Large intestine (tissue), 3 donors: ENCODE results near the gene LEFTY2. TPM values are rescaled to one million over a fixed set of nuclear protein-coding genes. Genes with fewer than 3 reads are reported as not detected.
A peak's percentile ranks its signal among the peaks of the same experiment; 100 is the strongest.
"Not testable (repeated sequence)": the region's sequence is repeated elsewhere in the genome, so short reads cannot be mapped to it uniquely, and the experiment has no call there.

Experiments used
- DNase-seq, 2 donors: peaks; one replicate each; pipeline versions ENCODE4 v3.0.0 to v3.0.0-alpha.2; 2013
- H3K27ac ChIP-seq: one replicate; pipeline ENCODE4 v1.5.1; 2013; ENCODE audit warnings: low read length
- H3K27me3 ChIP-seq: 2 replicates; pipeline ENCODE4 v1.6.1; 2013; ENCODE audit warnings: low read length; ENCODE audit not compliant: control insufficient read depth, insufficient read depth
- H3K36me3 ChIP-seq: 2 replicates; pipeline ENCODE4 v1.6.1; 2013; ENCODE audit warnings: low read length; ENCODE audit not compliant: control insufficient read depth, insufficient read depth
- H3K4me1 ChIP-seq: one replicate; pipeline ENCODE4 v1.6.1; 2013; ENCODE audit warnings: low read length; ENCODE audit not compliant: control insufficient read depth, insufficient read depth
- H3K4me3 ChIP-seq: one replicate; pipeline ENCODE4 v1.5.1; 2013; ENCODE audit warnings: low read length
- H3K9me3 ChIP-seq: one replicate; pipeline ENCODE4 v1.6.1; 2013; ENCODE audit warnings: mild to moderate bottlenecking, low read depth, low read length, moderate library complexity; ENCODE audit not compliant: control insufficient read depth
- WGBS: methylation state at CpG from one replicate; pipeline ENCODE4 v1.1.5; 2013; ENCODE audit warnings: low lambda C conversion rate; ENCODE audit not compliant: insufficient coverage; 5-methylcytosine and 5-hydroxymethylcytosine counted together
- polyA plus RNA-seq: library from polyadenylated mRNA; unstranded; fragments of 120-200 nt; gene quantifications from one replicate; pipeline ENCODE4 v1.2.1, GENCODE V29; 2013

LEFTY2 gene
- polyA plus RNA-seq, 1 donor, result 0.25 TPM

DNA sequence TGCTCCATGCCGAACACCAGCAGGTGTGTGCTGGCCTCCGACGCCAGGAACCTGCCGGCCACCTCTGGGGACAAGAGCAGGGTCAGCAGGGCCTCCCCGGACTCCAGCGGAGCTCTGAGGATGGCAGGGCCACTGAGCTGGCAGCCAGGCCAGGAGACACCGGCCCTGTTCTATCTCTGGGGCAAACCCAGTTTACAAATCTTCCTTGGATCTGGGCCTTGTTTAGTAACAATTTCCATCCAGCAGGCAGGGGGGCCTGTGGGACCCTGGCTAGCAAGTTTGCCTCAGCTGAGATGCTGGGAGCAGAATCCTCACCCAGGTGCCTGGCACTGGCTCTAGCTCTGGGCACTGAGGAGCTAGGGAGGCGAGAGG lies 1.1 kb downstream of the LEFTY2 start:
- not testable (repeated sequence) for H3K27me3 ChIP-seq, H3K9me3 ChIP-seq, DNase-seq, H3K4me3 ChIP-seq, H3K4me1 ChIP-seq, H3K27ac ChIP-seq, H3K36me3 ChIP-seq
- no CpG with 5 or more reads among the region's 8 CpGs for WGBS

DNA sequence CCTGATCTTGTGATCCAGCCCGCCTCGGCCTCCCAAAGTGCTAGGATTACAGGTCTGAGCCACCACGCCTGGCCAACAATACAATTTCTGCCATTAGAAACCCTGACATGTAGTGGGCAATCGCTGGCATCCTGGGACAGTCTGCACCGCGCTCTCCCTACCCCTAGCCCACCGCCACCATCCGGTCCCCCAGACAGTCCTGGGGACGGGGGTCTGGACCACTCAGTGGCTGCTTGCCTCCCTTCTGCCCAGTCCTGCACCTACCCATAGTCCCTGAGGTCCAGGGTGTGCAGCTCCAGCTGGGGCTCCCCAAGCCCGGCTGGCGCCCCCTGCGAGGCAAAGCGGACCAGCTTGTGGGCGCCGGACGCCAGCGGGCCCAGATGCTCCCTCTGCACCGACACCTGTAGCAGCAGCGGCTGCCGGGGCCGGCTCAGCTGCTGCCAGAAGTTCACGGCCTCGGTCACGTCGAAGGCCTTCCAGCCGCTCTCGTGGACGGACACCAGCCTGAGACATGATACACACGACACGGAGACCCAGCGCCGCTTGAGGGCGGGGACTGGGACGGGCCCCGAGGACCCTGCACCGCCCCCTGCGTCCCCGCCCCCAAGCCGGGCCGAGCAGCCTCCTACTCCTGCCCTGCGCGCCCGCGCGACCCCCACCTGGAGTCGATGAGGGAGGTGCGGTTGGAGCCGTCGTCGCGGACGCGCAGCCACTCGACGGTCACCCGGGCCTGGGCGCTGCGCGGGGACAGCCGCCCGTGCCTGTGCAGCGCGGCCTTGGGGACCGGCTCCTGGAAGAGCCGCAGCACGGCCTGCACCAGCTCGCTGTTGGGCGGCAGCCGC lies 1.7 kb downstream of the LEFTY2 start:
- not testable (repeated sequence) for H3K4me3 ChIP-seq, H3K9me3 ChIP-seq, H3K36me3 ChIP-seq, H3K27ac ChIP-seq, H3K4me1 ChIP-seq, H3K27me3 ChIP-seq
- DNase-seq, result peak in 1 of 2 donors; percentile 43
- no CpG with 5 or more reads among the region's 69 CpGs for WGBS

DNA sequence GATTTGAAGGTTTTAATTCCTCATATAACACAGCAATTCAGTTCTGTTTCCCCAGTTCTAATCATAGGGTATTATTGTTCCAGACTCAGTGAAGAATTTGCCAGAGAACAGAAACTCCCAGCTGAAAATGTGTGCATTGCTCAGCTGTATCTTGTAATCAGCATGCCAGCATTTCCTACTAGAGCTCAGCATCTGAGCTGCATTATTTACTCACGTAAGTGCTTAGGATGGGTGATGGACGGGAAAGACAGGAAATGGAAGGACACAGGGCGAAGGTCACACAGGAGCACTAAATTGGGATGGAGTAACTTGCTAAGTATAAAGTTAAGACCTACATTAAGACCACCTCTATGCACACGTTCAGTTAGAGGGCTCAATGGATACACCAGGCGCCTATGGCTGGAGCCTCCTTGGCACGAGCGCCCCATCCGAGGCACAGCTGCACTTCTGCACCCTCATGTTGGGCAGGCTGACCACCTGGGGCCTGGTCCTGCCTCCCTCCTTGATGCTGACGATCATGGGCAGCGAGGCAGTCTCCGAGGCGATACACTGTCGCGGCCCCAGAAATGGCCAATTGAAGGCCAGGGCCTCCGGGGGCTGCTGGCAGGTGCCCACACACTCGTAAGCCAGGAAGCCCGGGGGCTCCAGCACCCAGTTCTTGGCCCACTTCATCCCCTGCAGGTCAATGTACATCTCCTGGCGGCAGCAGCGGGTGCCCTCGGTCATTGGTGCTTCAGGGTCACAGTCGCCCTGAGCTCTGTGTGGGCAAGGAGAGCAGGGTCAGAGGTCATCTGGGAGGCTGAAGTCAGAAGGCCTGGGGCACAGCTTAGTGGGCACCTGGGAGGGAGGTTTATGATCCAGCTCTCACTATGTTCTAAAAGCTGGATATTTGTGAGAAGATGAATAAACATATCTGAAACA lies 3.7 kb downstream of the LEFTY2 start:
- H3K4me3 ChIP-seq, result no peak overlapping the region
- H3K36me3 ChIP-seq, result no peaks in the 10 kb centered on the region
- H3K27me3 ChIP-seq, result peaks cover 3% of the 10 kb centered on the region
- no peaks in the 10 kb centered on the region for H3K9me3 ChIP-seq
- no CpG with 5 or more reads among the region's 21 CpGs for WGBS
- no peak for DNase-seq
- H3K27ac ChIP-seq, result no peak overlapping the region
- no peaks in the 10 kb centered on the region for H3K4me1 ChIP-seq

DNA sequence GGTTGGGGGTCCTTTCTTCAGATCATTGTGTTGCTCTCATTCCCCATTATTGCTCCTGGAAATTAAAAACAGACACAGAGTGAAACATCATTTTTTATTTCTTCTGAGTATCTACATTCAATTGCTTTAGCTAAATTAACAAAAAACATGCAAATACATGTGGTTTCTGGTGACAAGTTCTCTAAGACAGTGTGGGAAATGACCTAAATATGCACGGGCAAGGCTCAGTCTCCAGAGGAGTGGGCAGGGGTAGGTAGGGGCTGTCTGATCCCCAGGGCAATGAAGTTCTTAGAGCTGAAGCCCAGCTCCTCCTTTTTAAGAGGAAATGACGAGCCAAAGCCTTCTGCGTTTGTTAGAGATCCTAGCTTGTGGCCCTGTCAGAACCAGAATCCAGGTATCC lies 4.5 kb downstream of the LEFTY2 start:
- no CpG with 5 or more reads among the region's 3 CpGs for WGBS
- no peak for DNase-seq
- Histone ChIP-seq H3K4me1 (no peaks in the 10 kb centered on the region), H3K27me3 (peaks cover 3% of the 10 kb centered on the region), H3K36me3 (no peaks in the 10 kb centered on the region), H3K27ac (no peak overlapping the region), H3K4me3 (no peak overlapping the region), H3K9me3 (no peaks in the 10 kb centered on the region)

DNA sequence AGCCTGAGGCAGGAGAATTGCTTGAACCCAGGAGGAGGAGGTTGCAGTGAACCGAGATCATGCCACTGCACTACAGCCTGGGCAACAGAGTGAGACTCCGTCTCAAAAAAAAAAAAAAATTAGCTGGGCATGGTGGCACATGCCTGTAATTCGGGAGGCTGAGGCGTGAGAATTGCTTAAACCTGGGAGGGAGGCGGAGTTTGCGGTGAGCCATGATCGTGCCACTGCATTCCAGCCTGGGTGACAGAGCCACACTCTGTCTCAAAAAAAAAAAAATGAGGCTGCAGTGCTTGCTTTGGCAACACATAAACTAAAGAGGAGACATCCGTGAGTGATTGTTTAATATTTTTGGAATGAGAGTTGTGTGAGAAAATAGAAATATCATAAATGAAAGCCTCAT lies 4.9 kb downstream of the LEFTY2 start:
- not testable (repeated sequence) for H3K27me3 ChIP-seq, DNase-seq
- no CpG with 5 or more reads among the region's 8 CpGs for WGBS

DNA sequence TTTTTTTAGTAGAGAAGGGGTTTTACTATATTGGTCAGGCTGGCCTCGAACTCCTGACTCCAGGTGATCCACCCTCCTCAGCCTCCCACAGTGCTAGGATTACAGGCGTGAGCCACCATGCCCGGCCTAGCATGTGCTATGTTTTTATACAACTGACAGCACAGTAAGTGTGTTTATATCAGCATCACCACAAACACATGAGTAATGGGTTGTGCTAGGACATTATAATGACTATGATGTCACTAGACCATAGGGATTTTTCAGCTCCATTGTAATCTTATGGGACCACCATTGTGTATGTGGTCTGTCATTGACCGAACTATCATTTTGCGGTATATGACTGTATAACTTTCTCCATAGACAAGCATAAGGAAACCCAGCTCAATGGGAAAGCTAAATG lies 6.3 kb downstream of the LEFTY2 start:
- H3K27ac ChIP-seq, result no peak overlapping the region
- H3K9me3 ChIP-seq, result no peaks in the 10 kb centered on the region
- no peaks in the 10 kb centered on the region for H3K36me3 ChIP-seq
- no peak for DNase-seq
- peaks cover 3% of the 10 kb centered on the region for H3K27me3 ChIP-seq
- no peak overlapping the region for H3K4me3 ChIP-seq
- no CpG with 5 or more reads among the region's 5 CpGs for WGBS
- H3K4me1 ChIP-seq, result no peaks in the 10 kb centered on the region

More for the DNA sequence above, 4.9 kb downstream of the LEFTY2 start:
- H3K4me1 ChIP-seq, H3K36me3 ChIP-seq, H3K9me3 ChIP-seq, H3K27ac ChIP-seq, H3K4me3 ChIP-seq: not testable (repeated sequence)

DNA sequence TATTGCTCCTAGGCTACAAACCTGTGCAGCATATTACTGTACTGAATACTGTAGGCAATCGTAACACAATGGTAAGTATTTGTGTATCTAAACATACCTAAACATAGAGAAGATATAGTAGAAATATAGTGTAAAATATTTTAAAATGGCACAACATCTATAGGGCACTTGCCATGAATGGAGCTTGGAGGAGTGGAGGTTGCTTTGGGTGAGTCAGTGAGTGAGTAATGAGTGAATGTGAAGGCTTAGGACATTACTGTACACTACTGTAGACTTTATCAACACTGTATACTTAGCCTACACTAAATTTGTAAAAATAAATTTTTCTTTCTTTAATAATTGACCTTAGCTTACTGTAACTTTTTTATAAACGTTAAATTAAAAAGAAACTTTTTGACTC lies 7.9 kb downstream of the LEFTY2 start:
- no peaks in the 10 kb centered on the region for H3K4me1 ChIP-seq
- H3K9me3 ChIP-seq, result no peaks in the 10 kb centered on the region
- H3K36me3 ChIP-seq, result no peaks in the 10 kb centered on the region
- no peaks in the 10 kb centered on the region for H3K27me3 ChIP-seq
- no peak for DNase-seq
- no peak overlapping the region for H3K27ac ChIP-seq
- WGBS, result 80% methylated on average over 2 of the region's 2 CpGs
- H3K4me3 ChIP-seq, result no peak overlapping the region

DNA sequence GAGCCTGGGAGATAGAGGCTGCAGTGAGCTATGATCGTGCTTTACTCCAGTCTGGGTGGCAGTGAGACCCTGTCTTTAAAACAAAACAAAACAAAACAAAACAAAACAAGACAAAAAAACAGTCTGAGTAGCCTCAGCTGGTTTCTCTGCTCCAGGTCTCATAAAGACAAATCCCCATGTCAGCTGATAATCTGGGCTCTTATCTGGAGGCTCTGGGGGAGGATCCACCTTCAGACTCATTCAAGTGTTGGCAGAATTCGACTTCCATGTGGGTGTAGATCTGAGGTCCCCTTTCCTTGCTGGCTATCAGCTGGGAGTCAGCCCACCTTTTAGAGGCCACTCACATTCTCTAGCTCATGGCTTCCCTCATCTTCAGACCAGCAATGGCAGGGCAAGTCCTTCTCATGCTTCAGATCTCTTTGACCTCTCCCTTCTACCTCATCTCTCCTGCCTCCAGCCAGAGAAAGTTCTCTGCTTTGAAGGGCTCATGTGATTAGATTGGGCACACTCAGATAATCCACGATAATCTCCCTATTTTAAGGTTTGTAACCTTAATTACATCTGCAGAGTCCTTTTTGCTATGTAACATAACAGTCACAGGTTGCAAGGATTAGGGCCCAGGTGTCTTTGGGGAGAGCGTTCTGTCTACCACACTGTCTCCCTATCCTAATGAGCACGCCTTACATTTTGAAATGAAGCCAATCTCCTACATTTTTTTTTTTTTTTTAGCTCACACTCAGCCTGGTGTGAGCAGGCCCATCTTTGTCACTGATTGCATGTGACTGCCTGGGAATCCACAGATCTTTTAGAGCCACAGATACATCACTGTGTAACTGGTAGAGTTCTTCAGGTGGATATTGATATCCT lies 9.5 kb downstream of the LEFTY2 start:
- H3K4me1 ChIP-seq, result no peaks in the 10 kb centered on the region
- DNase-seq, result no peak
- no peaks in the 10 kb centered on the region for H3K9me3 ChIP-seq
- H3K4me3 ChIP-seq, result no peak overlapping the region
- 80% methylated on average over 1 of the region's 5 CpGs for WGBS
- H3K27me3 ChIP-seq, result no peaks in the 10 kb centered on the region
- H3K27ac ChIP-seq, result no peak overlapping the region
- H3K36me3 ChIP-seq, result no peaks in the 10 kb centered on the region

DNA sequence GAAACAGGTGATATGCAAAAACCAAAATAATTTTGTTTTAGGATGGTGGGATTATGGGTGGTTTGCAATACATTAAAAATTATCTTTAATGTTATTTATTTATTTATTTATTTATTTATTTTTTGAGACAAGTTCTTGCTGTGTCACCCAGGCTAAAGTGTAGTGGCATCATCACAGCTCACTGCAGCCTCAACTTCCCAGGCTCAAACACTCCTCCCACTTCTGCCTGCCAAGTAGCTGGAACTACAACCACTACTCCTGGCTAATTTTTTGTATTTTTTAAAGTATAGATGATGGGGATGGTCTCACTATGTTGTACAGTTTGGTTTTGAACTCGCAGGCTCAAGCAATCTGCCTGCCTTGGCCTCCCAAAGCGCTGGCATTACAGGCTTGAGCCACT lies 10.5 kb downstream of the LEFTY2 start:
- no peak overlapping the region for H3K27ac ChIP-seq
- H3K36me3 ChIP-seq, result no peaks in the 10 kb centered on the region
- DNase-seq, result no peak
- no CpG with 5 or more reads among the region's 2 CpGs for WGBS
- no peaks in the 10 kb centered on the region for H3K9me3 ChIP-seq
- H3K4me1 ChIP-seq, result no peaks in the 10 kb centered on the region
- H3K4me3 ChIP-seq, result no peak overlapping the region
- no peaks in the 10 kb centered on the region for H3K27me3 ChIP-seq

DNA sequence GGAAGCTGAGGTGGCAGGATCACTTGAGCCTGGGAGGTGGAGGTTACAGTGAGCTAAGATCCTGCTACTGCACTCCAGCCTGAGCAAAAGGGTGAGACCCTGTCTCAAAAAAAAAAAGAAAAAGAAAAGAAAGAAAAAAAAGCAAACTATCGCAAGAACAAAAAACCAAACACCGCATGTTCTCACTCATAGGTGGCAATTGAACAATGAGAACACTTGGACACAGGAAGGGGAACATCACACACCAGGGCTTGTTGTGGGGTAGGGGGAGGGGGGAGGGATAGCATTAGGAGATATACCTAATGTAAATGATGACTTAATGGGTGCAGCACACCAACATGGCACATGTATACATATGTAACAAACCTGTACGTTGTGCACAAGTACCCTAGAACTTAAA lies 11.6 kb downstream of the LEFTY2 start:
- H3K4me3 ChIP-seq, H3K27ac ChIP-seq, H3K9me3 ChIP-seq, DNase-seq, H3K4me1 ChIP-seq, H3K36me3 ChIP-seq, H3K27me3 ChIP-seq: not testable (repeated sequence)
- 100% methylated on average over 1 of the region's 3 CpGs for WGBS
